Activated B cell treated with CpG ODN at 0.5 μM for 24 hours (primary cell): ENCODE results near the gene ENTPD1. TPM values are rescaled to one million over a fixed set of nuclear protein-coding genes. Genes with fewer than 3 reads are reported as not detected.

ENCODE experiments used
- ATAC-seq: fragments of 200-7000 bp; cut with Tn5 transposase; one replicate; pipeline ENCODE4 v1.10.0; 2021; ENCODE audit warnings: low read depth, mild to moderate bottlenecking, moderate library complexity
- CTCF ChIA-PET: fragments of 350-600 bp; sonication (Branson Sonifier 250); formaldehyde crosslinking; loops from one replicate; lab custom pipeline; 2021; ENCODE audit warnings: antibody characterized with exemption; lab: Charles Lee
- POLR2A ChIA-PET: fragments of 350-600 bp; sonication (Branson Sonifier 250); formaldehyde crosslinking; loops from one replicate; lab custom pipeline; 2021; ENCODE audit warnings: antibody characterized with exemption; lab: Charles Lee
- DNase-seq: peaks from one replicate; pipeline ENCODE4 v3.0.0; 2022
- H3K27ac Mint-ChIP-seq: one replicate; pipeline ENCODE4 v1.8.0; 2020; ENCODE audit warnings: mixed read lengths
- H3K27me3 Mint-ChIP-seq: one replicate; pipeline ENCODE4 v1.8.0; 2021; ENCODE audit warnings: mixed read lengths
- H3K36me3 Mint-ChIP-seq: one replicate; pipeline ENCODE4 v1.8.0; 2021; ENCODE audit warnings: low read depth, mixed read lengths
- H3K4me1 Mint-ChIP-seq: one replicate; pipeline ENCODE4 v1.8.0; 2021; ENCODE audit warnings: mixed read lengths
- H3K4me3 Mint-ChIP-seq: one replicate; pipeline ENCODE4 v1.8.0; 2020; ENCODE audit warnings: mild to moderate bottlenecking, mixed read lengths
- H3K9me3 Mint-ChIP-seq: one replicate; pipeline ENCODE4 v1.8.0; 2020; ENCODE audit warnings: mixed read lengths
- CTCF ChIP-seq: fragments of 200-600 bp; IDR thresholded peaks from one replicate; pipeline ENCODE4 v1.8.0; 2022; ENCODE audit warnings: antibody characterized with exemption, mild to moderate bottlenecking
- intact Hi-C: fragments of 100-400 bp; cut with micrococcal nuclease; formaldehyde crosslinking; loops from one replicate; pipeline ENCODE4 v1.15.1; 2024
- total RNA-seq: library from RNA; stranded (reverse); gene quantifications from 2 replicates; pipeline ENCODE4 v1.2.3, GENCODE V29; 2022

Gene ENTPD1
- total RNA-seq, 1 donor from 2014 or later, result 187 TPM

DNA sequence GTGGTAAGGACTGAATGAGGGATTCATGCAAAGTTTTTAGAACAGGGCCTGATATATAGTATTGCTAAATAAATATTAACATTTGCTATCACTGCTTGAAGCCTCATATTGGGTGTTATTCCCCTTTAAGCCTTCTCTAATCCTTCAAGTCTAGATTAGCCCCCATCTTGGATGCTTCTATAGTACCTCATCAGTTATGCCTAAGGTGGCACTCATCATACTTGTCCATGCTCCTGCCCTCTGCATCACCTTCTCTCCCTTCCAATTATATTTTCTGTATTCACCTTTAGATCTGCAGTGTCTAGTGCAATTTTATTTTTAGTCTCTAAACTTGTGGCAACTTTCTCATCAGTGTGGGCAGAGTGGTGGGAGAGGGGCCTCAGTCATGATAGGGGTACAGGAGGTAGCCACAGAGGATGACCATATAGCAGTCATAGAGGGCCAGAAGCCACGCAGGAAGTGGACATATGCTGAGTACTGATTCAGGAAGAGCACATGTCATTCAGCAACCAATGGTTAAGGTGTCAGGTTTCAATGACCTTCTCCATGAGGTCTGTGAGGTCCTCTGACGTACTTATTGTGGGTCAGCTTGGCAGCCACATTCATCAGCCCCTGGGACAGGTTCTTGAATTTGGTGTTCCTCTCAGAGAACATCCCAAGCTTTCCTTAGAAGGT lies 2.5 kb downstream of the ENTPD1 start:
- H3K27ac Mint-ChIP-seq, result peak overlapping the region; percentile 95
- POLR2A ChIA-PET, result interaction anchor here (0.5 to 8.7 kb wide), 25 partner anchors 9 to 529 kb away, joined by 3 to 572 read pairs (median 6); partner anchors contain the start of genes ALDH18A1 and TCTN3
- CTCF ChIA-PET, result interaction anchor here (1.0 to 8.3 kb wide), 13 partner anchors 16 to 106 kb away, joined by 3 to 82 read pairs (median 7); partner anchors contain the start of gene TCTN3

DNA sequence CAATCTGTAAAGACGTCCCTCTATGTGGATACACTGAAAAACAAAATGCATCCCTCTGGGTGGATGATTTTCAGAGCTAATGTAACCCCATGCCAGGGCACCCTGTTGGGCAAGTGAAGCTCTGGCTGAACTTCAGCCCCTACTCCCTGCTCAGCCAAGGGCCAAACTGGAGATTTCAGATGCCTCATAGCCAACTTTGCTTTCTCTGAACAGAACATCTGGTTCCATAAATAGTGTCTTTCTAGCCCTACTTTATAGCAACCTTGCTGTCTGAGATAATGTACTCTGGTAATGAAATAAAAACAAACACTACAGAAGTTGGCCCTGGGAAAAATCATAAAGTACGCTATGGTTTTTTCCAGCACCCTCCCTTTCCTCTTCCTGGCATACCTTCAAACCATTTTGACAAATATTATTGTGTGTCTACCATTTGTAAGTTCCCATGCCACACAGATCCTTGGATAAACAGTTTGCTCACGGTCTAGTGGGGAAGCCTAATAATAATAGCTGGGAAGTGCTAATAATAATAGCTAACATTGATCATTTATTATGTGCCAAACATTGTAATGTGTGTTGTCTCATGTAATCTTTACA lies 3.4 kb downstream of the ENTPD1 start:
- DNase-seq, result no peak
- Mint-ChIP-seq H3K9me3 (no peaks in the 10 kb centered on the region), H3K4me1 (peaks cover 91% of the 10 kb centered on the region), H3K27ac (peak overlapping the region; percentile 95), H3K4me3 (peak overlapping the region; percentile 65), H3K36me3 (peaks cover 46% of the 10 kb centered on the region), H3K27me3 (no peaks in the 10 kb centered on the region)
- ChIA-PET CTCF (interaction anchor here (1.1 to 8.3 kb wide), 7 partner anchors 24 to 106 kb away, joined by 3 to 82 read pairs (median 7); partner anchors contain the start of gene TCTN3), POLR2A (interaction anchor here (1.0 to 8.7 kb wide), 10 partner anchors 9 to 106 kb away, joined by 3 to 572 read pairs (median 128); partner anchors contain the start of gene TCTN3)
- intact Hi-C loops, result no loop called here
- TF ChIP-seq CTCF, result no peak
- ATAC-seq, result no peak

More for the DNA sequence above, 2.5 kb downstream of the ENTPD1 start:
- DNase-seq, result no peak
- intact Hi-C loops, result loop anchor here (1.0 kb wide), 8 partner anchors 10 to 515 kb away; no protein-coding TSS in a partner anchor
- peaks cover 85% of the 10 kb centered on the region for H3K4me1 Mint-ChIP-seq
- no peaks in the 10 kb centered on the region for H3K9me3 Mint-ChIP-seq
- no peak for TF ChIP-seq CTCF
- H3K36me3 Mint-ChIP-seq, result peaks cover 39% of the 10 kb centered on the region
- peak overlapping the region; percentile 94 for H3K4me3 Mint-ChIP-seq
- no peaks in the 10 kb centered on the region for H3K27me3 Mint-ChIP-seq
- peak; percentile 14 for ATAC-seq

GRCh38 chr10:95761939-95762492 lies 6.1 kb downstream of the ENTPD1 start:
- no peak for TF ChIP-seq CTCF
- H3K4me1 Mint-ChIP-seq, result peaks cover 78% of the 10 kb centered on the region
- no peaks in the 10 kb centered on the region for H3K27me3 Mint-ChIP-seq
- DNase-seq (no peak), ATAC-seq (no peak)
- peak overlapping the region; percentile 89 for H3K27ac Mint-ChIP-seq
- peaks cover 48% of the 10 kb centered on the region for H3K36me3 Mint-ChIP-seq
- peaks cover 5% of the 10 kb centered on the region for H3K9me3 Mint-ChIP-seq
- H3K4me3 Mint-ChIP-seq, result peak overlapping the region; percentile 42
- CTCF ChIA-PET, result interaction anchor here (0.7 to 8.3 kb wide), 3 partner anchors 68 to 80 kb away, joined by 3 to 79 read pairs (median 3); partner anchors contain the start of gene TCTN3
- intact Hi-C loops, result no loop called here
- POLR2A ChIA-PET, result interaction anchor here (7.3 to 8.7 kb wide), 4 partner anchors 23 to 73 kb away, joined by 120 to 572 read pairs (median 211); no protein-coding TSS in a partner anchor

DNA sequence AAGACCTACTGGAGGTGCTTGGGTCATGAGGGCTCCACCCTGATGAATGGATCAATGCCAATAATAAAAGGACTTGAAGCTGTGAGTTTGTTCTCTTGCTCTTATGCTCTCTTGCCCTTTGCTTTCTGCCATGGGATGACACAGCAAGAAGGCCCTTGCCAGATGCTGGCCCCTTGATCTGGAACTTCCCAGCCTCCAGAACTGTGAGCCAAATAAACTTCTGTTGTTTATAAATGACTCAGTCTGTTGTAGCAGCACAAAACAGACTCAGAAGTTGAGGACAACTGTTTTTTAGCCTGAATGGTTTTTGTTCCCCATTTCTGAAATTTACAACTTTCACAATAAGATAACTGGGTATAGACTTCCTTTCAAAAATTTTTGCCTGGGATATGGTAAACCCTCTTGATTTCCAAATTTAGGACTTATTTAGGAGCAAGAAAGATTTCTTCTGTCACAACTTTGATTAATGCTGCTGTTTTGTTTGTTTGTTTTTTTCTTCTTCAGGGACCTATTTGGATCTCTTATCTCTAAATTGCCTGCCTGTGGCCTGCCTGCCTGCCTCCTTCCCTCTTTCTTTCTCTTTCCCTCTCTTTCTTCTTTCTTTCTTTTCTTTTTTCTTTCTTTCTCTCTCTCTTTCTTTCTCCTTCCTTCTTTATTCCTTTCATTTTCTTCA lies 12.1 kb downstream of the ENTPD1 start:
- TF ChIP-seq CTCF, result no peak
- DNase-seq, result peak; percentile 32
- Mint-ChIP-seq H3K9me3 (peaks cover 8% of the 10 kb centered on the region), H3K36me3 (peaks cover 58% of the 10 kb centered on the region), H3K27ac (peak overlapping the region; percentile 97), H3K4me3 (peak overlapping the region; percentile 74), H3K4me1 (peaks cover 77% of the 10 kb centered on the region), H3K27me3 (no peaks in the 10 kb centered on the region)
- POLR2A ChIA-PET, result interaction anchor here (0.7 to 3.6 kb wide), 6 partner anchors 10 to 65 kb away, joined by 3 to 50 read pairs (median 5); partner anchors contain the start of gene ENTPD1
- intact Hi-C loops, result loop anchor here (1.0 kb wide), 2 partner anchors 10 to 15 kb away; no protein-coding TSS in a partner anchor
- CTCF ChIA-PET, result interaction anchor here (1.2 to 2.5 kb wide), 4 partner anchors 15 to 74 kb away, joined by 3 to 9 read pairs (median 6); partner anchors contain the start of gene TCTN3
- peak; percentile 89 for ATAC-seq
